GM19328 (cell line): Measurements from ENCODE around the gene SPEN.
"Not testable (repeated sequence)": the region's sequence is repeated elsewhere in the genome, so short reads cannot be mapped to it uniquely, and the experiment has no call there.

Experiments
- ATAC-seq: cut with Tn5 transposase; IDR thresholded peaks from one replicate; pipeline ENCODE4 v1.9.1; 2021; ENCODE audit warnings: mild to moderate bottlenecking, moderate library complexity; ENCODE audit not compliant: unreplicated experiment

Gene SPEN

GRCh38 chr1:15856888-15857287 is 9.4 kb downstream of the SPEN start:
- ATAC-seq, result no peak

- ATAC-seq, result no peak
Observed at GRCh38 chr1:15858069-15858670, 10.7 kb downstream of the SPEN start.

GRCh38 chr1:15858672-15859372 is 11.3 kb downstream of the SPEN start:
- no peak for ATAC-seq

- no peak for ATAC-seq
Observed at GRCh38 chr1:15863156-15863901, 15.8 kb downstream of the SPEN start.

- no peak for ATAC-seq
Observed at GRCh38 chr1:15866721-15867201, 19.3 kb downstream of the SPEN start.

GRCh38 chr1:15867288-15867687 is 19.8 kb downstream of the SPEN start:
- no peak for ATAC-seq

- no peak for ATAC-seq
Observed at GRCh38 chr1:15869413-15869812, 21.9 kb downstream of the SPEN start.

GRCh38 chr1:15870421-15870820 is 22.9 kb downstream of the SPEN start:
- ATAC-seq, result no peak

- no peak for ATAC-seq
Observed at GRCh38 chr1:15874471-15874870, 27.0 kb downstream of the SPEN start.

GRCh38 chr1:15876357-15877055 is 29.0 kb downstream of the SPEN start:
- ATAC-seq, result no peak

- no peak for ATAC-seq
Observed at GRCh38 chr1:15881961-15882360, 34.5 kb downstream of the SPEN start.

- ATAC-seq, result no peak
Observed at GRCh38 chr1:15882665-15883064, 35.2 kb downstream of the SPEN start.

GRCh38 chr1:15883326-15883725 is 35.8 kb downstream of the SPEN start:
- no peak for ATAC-seq

- no peak for ATAC-seq
Observed at GRCh38 chr1:15884477-15884876, 37.0 kb downstream of the SPEN start.

GRCh38 chr1:15885269-15885668 is 37.8 kb downstream of the SPEN start:
- ATAC-seq, result no peak

- ATAC-seq, result no peak
Observed at GRCh38 chr1:15885701-15886610, 38.4 kb downstream of the SPEN start.

- ATAC-seq, result no peak
Observed at GRCh38 chr1:15886611-15887167, 39.2 kb downstream of the SPEN start.

- not testable (repeated sequence) for ATAC-seq
Observed at GRCh38 chr1:15892857-15893599, 45.5 kb downstream of the SPEN start.

- no peak for ATAC-seq
Observed at GRCh38 chr1:15895233-15895632, 47.7 kb downstream of the SPEN start.
